HEK293 (cell line): Measurements from ENCODE around the gene HNF1A.
A peak's percentile ranks its signal among the peaks of the same experiment; 100 is the strongest.
"Not testable (repeated sequence)": the region's sequence is repeated elsewhere in the genome, so short reads cannot be mapped to it uniquely, and the experiment has no call there.

Source experiments
- CTCF ChIA-PET: fragments of 350-600 bp; formaldehyde crosslinking; extraction: SDS; loops from one replicate; lab custom pipeline; 2021; ENCODE audit warnings: antibody characterized with exemption; lab: Yijun Ruan, JAX
- POLR2A ChIA-PET: fragments of 300-600 bp; formaldehyde crosslinking; extraction: SDS; loops from one replicate; lab custom pipeline; 2020; ENCODE audit warnings: antibody characterized with exemption, inconsistent platforms; lab: Yijun Ruan, JAX
- H3K27ac ChIP-seq: fragments of 200-500 bp; sonication (Bioruptor generic); 2 replicates; pipeline ENCODE4 v1.5.1; 2014; ENCODE audit warnings: low read depth, low read length, control low read depth, inconsistent platforms; ENCODE audit errors: extremely low read depth
- H3K36me3 ChIP-seq, 2 experiments: fragments of 200-500 bp in 1 of 2; sonication (Bioruptor generic) in 1 of 2; 1 replicate in 1 of 2; 2 replicates in 1 of 2; pipeline ENCODE4 v1.5.1; 2014 to 2017; ENCODE audit warnings: inconsistent platforms in 2 of 2, low read length in 2 of 2; ENCODE audit not compliant: control insufficient read depth in 2 of 2, insufficient read depth in 1 of 2
- H3K4me1 ChIP-seq: fragments of 200-500 bp; sonication (Bioruptor generic); 2 replicates; pipeline ENCODE4 v1.5.1; 2014; ENCODE audit warnings: mild to moderate bottlenecking, low read length, inconsistent platforms; ENCODE audit not compliant: control insufficient read depth, insufficient read depth
- H3K4me3 ChIP-seq: 2 replicates; pipeline ENCODE4 v1.5.1; 2011; ENCODE audit warnings: low read depth, mild to moderate bottlenecking, control low read depth, low read length, moderate library complexity
- H3K9me3 ChIP-seq: fragments of 200-500 bp; sonication (Bioruptor generic); 2 replicates; pipeline ENCODE4 v1.5.1; 2014; ENCODE audit warnings: low read depth, low read length, inconsistent platforms; ENCODE audit not compliant: control insufficient read depth, insufficient read depth
- EGR2 ChIP-seq: fragments of 450-650 bp; formaldehyde crosslinking; IDR thresholded peaks from 2 replicates; pipeline ENCODE4 v1.5.1; 2016; ENCODE audit warnings: low read depth, missing biosample characterization, missing genetic modification characterization
- KLF1 ChIP-seq: fragments of 450-650 bp; formaldehyde crosslinking; IDR thresholded peaks from 2 replicates; pipeline ENCODE4 v1.5.1; 2016; ENCODE audit warnings: missing biosample characterization, missing genetic modification characterization
- ZBTB8A ChIP-seq: fragments of 450-650 bp; formaldehyde crosslinking; IDR thresholded peaks from 2 replicates; pipeline ENCODE4 v1.5.1; 2016; ENCODE audit warnings: missing biosample characterization, missing genetic modification characterization
- ZFHX2 ChIP-seq: fragments of 450-650 bp; formaldehyde crosslinking; conservative IDR thresholded peaks from 2 replicates; pipeline ENCODE4 v1.5.1; 2016; ENCODE audit warnings: missing biosample characterization, missing genetic modification characterization
- ZNF202 ChIP-seq: fragments of 450-650 bp; formaldehyde crosslinking; IDR thresholded peaks from 2 replicates; pipeline ENCODE4 v1.5.1; 2016; ENCODE audit warnings: missing biosample characterization, missing genetic modification characterization, borderline replicate concordance
- ZNF366 ChIP-seq: fragments of 450-650 bp; formaldehyde crosslinking; conservative IDR thresholded peaks from 2 replicates; pipeline ENCODE4 v1.5.1; 2016; ENCODE audit warnings: missing biosample characterization, missing genetic modification characterization
- ZNF473 ChIP-seq: fragments of 450-650 bp; formaldehyde crosslinking; IDR thresholded peaks from 2 replicates; pipeline ENCODE4 v1.5.1; 2017; ENCODE audit warnings: missing biosample characterization, missing genetic modification characterization
- ZNF548 ChIP-seq: fragments of 450-650 bp; formaldehyde crosslinking; IDR thresholded peaks from 2 replicates; pipeline ENCODE4 v1.5.1; 2016; ENCODE audit warnings: missing biosample characterization, missing genetic modification characterization
- ZNF776 ChIP-seq: fragments of 450-650 bp; formaldehyde crosslinking; IDR thresholded peaks from 2 replicates; pipeline ENCODE4 v1.5.0; 2017; ENCODE audit warnings: missing biosample characterization, missing genetic modification characterization, borderline replicate concordance
- TF ChIP-seq, protein P1 (sequence below): fragments of 450-650 bp; IDR thresholded peaks from 2 replicates; pipeline ENCODE4 v1.5.1; 2018; ENCODE audit warnings: missing biosample characterization, missing genetic modification characterization
- TF ChIP-seq, protein P2 (sequence below): fragments of 450-650 bp; formaldehyde crosslinking; IDR thresholded peaks from 2 replicates; pipeline ENCODE4 v1.5.1; 2016; ENCODE audit warnings: missing biosample characterization, missing genetic modification characterization
- TF ChIP-seq, protein P3 (sequence below): fragments of 450-650 bp; IDR thresholded peaks from 2 replicates; pipeline ENCODE4 v1.5.1; 2018; ENCODE audit warnings: missing biosample characterization, mild to moderate bottlenecking, missing genetic modification characterization

The HNF1A gene

DNA sequence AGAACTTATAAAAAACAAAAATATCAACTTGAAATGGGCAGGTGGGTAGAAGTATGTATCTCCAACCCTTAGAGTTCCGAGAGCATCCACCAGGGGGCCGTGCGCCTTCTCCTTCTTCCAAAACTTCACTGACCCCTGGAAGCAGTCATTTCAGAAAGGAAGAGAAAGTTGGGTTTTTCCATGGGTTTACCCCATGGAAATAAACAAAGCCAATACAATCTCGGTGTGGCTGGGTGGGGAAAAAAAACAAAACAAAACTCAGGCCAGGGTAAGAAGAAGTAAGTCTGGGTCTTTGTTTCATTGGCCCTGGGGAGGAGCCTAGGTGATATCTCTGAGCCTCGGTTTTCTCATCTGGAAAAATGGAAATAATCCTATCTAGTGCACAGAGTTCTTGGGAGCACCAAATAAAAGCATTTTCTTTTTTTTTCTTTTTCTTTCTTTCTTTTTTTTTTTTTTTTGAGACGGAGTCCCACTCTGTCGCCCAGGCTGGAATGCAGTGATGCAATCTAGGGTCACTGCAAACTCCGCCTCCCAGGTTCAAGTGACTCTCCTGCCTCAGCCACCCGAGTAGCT lies 33.6 kb upstream of the HNF1A start (continued):
- TF ChIP-seq ZNF202 (tag by site-specific recombination) (no peak), ZNF366 (no peak)
- TF ChIP-seq, protein P1, sequence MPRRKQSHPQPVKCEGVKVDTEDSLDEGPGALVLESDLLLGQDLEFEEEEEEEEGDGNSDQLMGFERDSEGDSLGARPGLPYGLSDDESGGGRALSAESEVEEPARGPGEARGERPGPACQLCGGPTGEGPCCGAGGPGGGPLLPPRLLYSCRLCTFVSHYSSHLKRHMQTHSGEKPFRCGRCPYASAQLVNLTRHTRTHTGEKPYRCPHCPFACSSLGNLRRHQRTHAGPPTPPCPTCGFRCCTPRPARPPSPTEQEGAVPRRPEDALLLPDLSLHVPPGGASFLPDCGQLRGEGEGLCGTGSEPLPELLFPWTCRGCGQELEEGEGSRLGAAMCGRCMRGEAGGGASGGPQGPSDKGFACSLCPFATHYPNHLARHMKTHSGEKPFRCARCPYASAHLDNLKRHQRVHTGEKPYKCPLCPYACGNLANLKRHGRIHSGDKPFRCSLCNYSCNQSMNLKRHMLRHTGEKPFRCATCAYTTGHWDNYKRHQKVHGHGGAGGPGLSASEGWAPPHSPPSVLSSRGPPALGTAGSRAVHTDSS, result no peak
- TF ChIP-seq, protein P2, sequence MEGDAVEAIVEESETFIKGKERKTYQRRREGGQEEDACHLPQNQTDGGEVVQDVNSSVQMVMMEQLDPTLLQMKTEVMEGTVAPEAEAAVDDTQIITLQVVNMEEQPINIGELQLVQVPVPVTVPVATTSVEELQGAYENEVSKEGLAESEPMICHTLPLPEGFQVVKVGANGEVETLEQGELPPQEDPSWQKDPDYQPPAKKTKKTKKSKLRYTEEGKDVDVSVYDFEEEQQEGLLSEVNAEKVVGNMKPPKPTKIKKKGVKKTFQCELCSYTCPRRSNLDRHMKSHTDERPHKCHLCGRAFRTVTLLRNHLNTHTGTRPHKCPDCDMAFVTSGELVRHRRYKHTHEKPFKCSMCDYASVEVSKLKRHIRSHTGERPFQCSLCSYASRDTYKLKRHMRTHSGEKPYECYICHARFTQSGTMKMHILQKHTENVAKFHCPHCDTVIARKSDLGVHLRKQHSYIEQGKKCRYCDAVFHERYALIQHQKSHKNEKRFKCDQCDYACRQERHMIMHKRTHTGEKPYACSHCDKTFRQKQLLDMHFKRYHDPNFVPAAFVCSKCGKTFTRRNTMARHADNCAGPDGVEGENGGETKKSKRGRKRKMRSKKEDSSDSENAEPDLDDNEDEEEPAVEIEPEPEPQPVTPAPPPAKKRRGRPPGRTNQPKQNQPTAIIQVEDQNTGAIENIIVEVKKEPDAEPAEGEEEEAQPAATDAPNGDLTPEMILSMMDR (tag by site-specific recombination), result 0 out of 2 replicates have a peak, but pooled peaks have one; percentile 48

DNA sequence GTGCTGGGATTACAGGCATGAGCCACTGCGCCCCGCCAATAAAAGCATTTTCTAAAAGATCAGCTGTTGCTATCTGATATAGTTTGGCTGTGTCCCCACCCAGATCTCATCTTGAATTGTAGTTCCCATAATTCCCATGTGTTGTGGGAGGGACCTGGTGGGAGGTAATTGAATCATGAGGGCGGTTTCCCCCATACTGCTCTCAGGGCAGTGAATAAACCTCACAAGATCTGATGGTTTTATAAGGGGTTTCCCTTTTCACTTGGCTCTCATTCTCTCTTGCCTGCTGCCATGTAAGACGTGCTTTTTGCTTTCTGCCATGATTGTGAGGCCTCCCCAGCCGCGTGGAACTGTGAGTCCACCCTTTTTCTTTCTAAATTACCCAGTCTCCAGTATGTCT lies 32.8 kb upstream of the HNF1A start:
- peak; percentile 71 for TF ChIP-seq EGR2
- peak; percentile 10; the same call in 1 of the 2 replicates for TF ChIP-seq KLF1 (tag by site-specific recombination)
- TF ChIP-seq ZFHX2 (tag by site-specific recombination), result peak; percentile 83
- TF ChIP-seq, all 188 proteins: peak for 3; not testable (repeated sequence) for 185
- H3K36me3 ChIP-seq, H3K4me3 ChIP-seq, H3K9me3 ChIP-seq, H3K4me1 ChIP-seq, POLR2A ChIA-PET, H3K27ac ChIP-seq: not testable (repeated sequence)
- CTCF ChIA-PET, result interaction anchor here (0.6 to 0.9 kb wide), 3 partner anchors 16 to 92 kb away, joined by 3 to 4 read pairs (median 3); no protein-coding TSS in a partner anchor

DNA sequence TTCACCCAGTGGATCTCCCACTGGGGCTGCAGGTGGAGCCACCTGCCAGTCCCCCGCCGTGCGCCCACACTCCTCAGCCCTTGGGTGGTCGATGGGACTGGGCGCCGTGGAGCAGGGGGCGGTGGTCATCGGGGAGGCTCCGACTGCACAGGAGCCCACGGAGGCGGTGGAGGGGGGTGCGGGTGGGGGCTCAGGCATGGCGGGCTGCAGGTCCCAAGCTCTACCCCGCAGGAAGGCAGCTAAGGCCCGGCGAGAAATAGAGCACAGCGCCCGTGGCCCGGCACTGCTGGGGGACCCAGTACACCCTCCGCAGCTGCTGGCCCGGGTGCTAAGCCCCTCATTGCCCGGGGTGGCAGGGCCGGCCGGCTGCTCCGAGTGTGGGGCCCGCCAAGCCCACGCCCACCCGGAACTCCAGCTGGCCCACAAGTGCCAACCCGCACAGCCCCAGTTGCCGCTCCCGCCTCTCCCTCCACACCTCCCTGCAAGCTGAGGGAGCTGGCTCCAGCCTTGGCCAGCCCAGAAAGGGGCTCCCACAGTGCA lies 28.0 kb upstream of the HNF1A start:
- H3K4me3 ChIP-seq, H3K4me1 ChIP-seq, H3K27ac ChIP-seq, POLR2A ChIA-PET, H3K36me3 ChIP-seq, H3K9me3 ChIP-seq: not testable (repeated sequence)
- CTCF ChIA-PET, result interaction anchor here (1.3 kb wide), 1 partner anchor 21 kb away, joined by 4 read pairs; no protein-coding TSS in a partner anchor

DNA sequence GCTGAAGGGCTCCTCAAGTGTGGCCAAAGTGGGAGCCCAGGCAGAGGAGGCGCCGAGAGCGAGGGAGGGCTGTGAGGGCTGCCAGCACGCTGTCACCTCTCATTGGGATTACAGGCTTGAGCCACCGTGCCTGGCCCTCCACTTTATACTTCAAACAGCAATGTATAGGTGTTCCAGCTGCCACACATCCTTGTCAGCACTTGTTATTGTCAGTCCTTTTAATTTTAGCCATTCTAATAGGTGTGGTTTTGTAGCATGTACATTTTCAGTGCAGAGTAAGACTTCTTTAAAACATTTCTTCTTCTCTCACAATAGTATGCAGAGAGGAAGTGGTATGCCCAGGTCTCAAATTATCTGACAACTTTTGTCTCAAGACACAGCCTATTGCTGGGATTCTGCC lies 27.5 kb upstream of the HNF1A start:
- Histone ChIP-seq H3K9me3 (no peaks in the 10 kb centered on the region), H3K4me1 (no peaks in the 10 kb centered on the region), H3K36me3 (no peaks in the 10 kb centered on the region), H3K27ac (no peak overlapping the region), H3K4me3 (no peak overlapping the region)
- TF ChIP-seq ZNF548 (no peak), ZBTB8A (tag by site-specific recombination) (peak; percentile 26; the same call in 1 of the 2 replicates), ZNF776 (no peak), ZNF473 (tag by site-specific recombination) (no peak)
- TF ChIP-seq, protein P3, sequence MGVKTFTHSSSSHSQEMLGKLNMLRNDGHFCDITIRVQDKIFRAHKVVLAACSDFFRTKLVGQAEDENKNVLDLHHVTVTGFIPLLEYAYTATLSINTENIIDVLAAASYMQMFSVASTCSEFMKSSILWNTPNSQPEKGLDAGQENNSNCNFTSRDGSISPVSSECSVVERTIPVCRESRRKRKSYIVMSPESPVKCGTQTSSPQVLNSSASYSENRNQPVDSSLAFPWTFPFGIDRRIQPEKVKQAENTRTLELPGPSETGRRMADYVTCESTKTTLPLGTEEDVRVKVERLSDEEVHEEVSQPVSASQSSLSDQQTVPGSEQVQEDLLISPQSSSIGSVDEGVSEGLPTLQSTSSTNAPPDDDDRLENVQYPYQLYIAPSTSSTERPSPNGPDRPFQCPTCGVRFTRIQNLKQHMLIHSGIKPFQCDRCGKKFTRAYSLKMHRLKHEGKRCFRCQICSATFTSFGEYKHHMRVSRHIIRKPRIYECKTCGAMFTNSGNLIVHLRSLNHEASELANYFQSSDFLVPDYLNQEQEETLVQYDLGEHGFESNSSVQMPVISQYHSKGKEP (tag by site-specific recombination), result no peak
- ChIA-PET CTCF (interaction anchor here (1.3 kb wide), 1 partner anchor 21 kb away, joined by 4 read pairs; no protein-coding TSS in a partner anchor), POLR2A (no interaction called here)
